Naive thymus-derived CD4-positive, alpha-beta T cell (primary cell): Measurements from ENCODE around the gene SLC2A6. TPM values are rescaled to one million over a fixed set of nuclear protein-coding genes. Genes with fewer than 3 reads are reported as not detected.

ENCODE experiments used
- ATAC-seq: fragments of 150-1000 bp; cut with Tn5 transposase; 2 replicates; pipeline ENCODE4 v1.10.0; 2021; ENCODE audit warnings: mild to moderate bottlenecking, moderate library complexity
- CTCF ChIA-PET: fragments of 350-600 bp; sonication (Branson Sonifier 250); formaldehyde crosslinking; loops from one replicate; lab custom pipeline; 2021; ENCODE audit warnings: antibody characterized with exemption; lab: Charles Lee
- POLR2A ChIA-PET: fragments of 350-600 bp; sonication (Branson Sonifier 250); formaldehyde crosslinking; loops from one replicate; lab custom pipeline; 2021; ENCODE audit warnings: antibody characterized with exemption, inconsistent platforms; lab: Charles Lee
- DNase-seq, 9 donors: peaks; one replicate each; pipeline versions ENCODE4 v3.0.0 to v3.0.0-alpha.2; 2020 to 2022; ENCODE audit warnings: mixed read lengths in 1 of 9
- H3K27ac ChIP-seq: one replicate; pipeline ENCODE4 v1.7.0; 2013; ENCODE audit warnings: mild to moderate bottlenecking, low read depth, low read length, moderate library complexity
- H3K27me3 ChIP-seq, 2 donors: one replicate each; pipeline ENCODE4 v1.7.0; 2013; ENCODE audit warnings: low read length in 2 of 2, mild to moderate bottlenecking in 2 of 2, moderate library complexity in 2 of 2; ENCODE audit not compliant: control insufficient read depth in 2 of 2, insufficient read depth in 2 of 2
- H3K36me3 ChIP-seq, 3 experiments: 1 replicate in 2 of 3; 2 replicates in 1 of 3; pipeline ENCODE4 v1.7.0; 2013; ENCODE audit warnings: low read length in 3 of 3, mild to moderate bottlenecking in 3 of 3, moderate library complexity in 1 of 3; ENCODE audit not compliant: insufficient read depth in 3 of 3, control insufficient read depth in 2 of 3
- H3K4me1 ChIP-seq, 2 donors: one replicate each; pipeline ENCODE4 v1.7.0; 2013; ENCODE audit warnings: low read length in 2 of 2, mild to moderate bottlenecking in 2 of 2, moderate library complexity in 1 of 2; ENCODE audit not compliant: control insufficient read depth in 2 of 2, insufficient read depth in 2 of 2
- H3K4me3 ChIP-seq: 2 replicates; pipeline ENCODE4 v1.7.0; 2013; ENCODE audit warnings: mild to moderate bottlenecking, low read length
- H3K9me3 ChIP-seq, 3 experiments: 1 replicate in 2 of 3; 2 replicates in 1 of 3; pipeline ENCODE4 v1.7.0; 2013; ENCODE audit warnings: low read length in 3 of 3; ENCODE audit not compliant: control insufficient read depth in 2 of 3
- H3K27ac Mint-ChIP-seq, 9 donors: one replicate each; pipeline ENCODE4 v1.8.0; 2020 to 2022; ENCODE audit warnings: mixed read lengths in 9 of 9, mild to moderate bottlenecking in 8 of 9, moderate library complexity in 5 of 9, inconsistent platforms in 2 of 9
- H3K27me3 Mint-ChIP-seq, 5 donors: one replicate each; pipeline ENCODE4 v1.8.0; 2021 to 2022; ENCODE audit warnings: mixed read lengths in 5 of 5, mild to moderate bottlenecking in 1 of 5
- H3K36me3 Mint-ChIP-seq, 5 donors: one replicate each; pipeline ENCODE4 v1.8.0; 2020 to 2022; ENCODE audit warnings: mixed read lengths in 5 of 5, mild to moderate bottlenecking in 3 of 5, inconsistent platforms in 1 of 5
- H3K4me1 Mint-ChIP-seq, 7 donors: one replicate each; pipeline ENCODE4 v1.8.0; 2020 to 2022; ENCODE audit warnings: mixed read lengths in 7 of 7, mild to moderate bottlenecking in 3 of 7, inconsistent platforms in 1 of 7
- H3K4me3 Mint-ChIP-seq, 10 donors: one replicate each; pipeline ENCODE4 v1.8.0; 2020 to 2022; ENCODE audit warnings: mild to moderate bottlenecking in 10 of 10, mixed read lengths in 10 of 10, moderate library complexity in 6 of 10, inconsistent platforms in 2 of 10
- H3K9me3 Mint-ChIP-seq, 11 donors: one replicate each; pipeline ENCODE4 v1.8.0; 2020 to 2022; ENCODE audit warnings: mixed read lengths in 11 of 11, mild to moderate bottlenecking in 4 of 11, inconsistent platforms in 1 of 11, moderate library complexity in 1 of 11
- intact Hi-C, 2 donors: fragments of 100-400 bp; cut with micrococcal nuclease; formaldehyde crosslinking; loops; one replicate each; pipeline ENCODE4 v1.15.1; 2023
- polyA plus RNA-seq, 2 donors: library from polyadenylated mRNA; unstranded; fragments of 300-500 nt; fragmentation: Illumina TruSeq; gene quantifications; one replicate each; pipeline ENCODE4 v1.2.3, GENCODE V29; 2021
- total RNA-seq, 6 experiments: library from RNA in 5 of 6; stranded (reverse) in 5 of 6; gene quantifications; 1 replicate in 5 of 6; 2 replicates in 1 of 6; pipeline ENCODE4 v1.2.3 and lab custom pipeline; 2021 to 2026

The SLC2A6 gene, protein sequence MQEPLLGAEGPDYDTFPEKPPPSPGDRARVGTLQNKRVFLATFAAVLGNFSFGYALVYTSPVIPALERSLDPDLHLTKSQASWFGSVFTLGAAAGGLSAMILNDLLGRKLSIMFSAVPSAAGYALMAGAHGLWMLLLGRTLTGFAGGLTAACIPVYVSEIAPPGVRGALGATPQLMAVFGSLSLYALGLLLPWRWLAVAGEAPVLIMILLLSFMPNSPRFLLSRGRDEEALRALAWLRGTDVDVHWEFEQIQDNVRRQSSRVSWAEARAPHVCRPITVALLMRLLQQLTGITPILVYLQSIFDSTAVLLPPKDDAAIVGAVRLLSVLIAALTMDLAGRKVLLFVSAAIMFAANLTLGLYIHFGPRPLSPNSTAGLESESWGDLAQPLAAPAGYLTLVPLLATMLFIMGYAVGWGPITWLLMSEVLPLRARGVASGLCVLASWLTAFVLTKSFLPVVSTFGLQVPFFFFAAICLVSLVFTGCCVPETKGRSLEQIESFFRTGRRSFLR
- total RNA-seq (10 to 100 TPM in 1 of 5 experiments, 1 to 10 TPM in 4; 2.4 to 34.7 (median 3.6) TPM), polyA plus RNA-seq (1 to 10 TPM; 2.6 TPM), total RNA-seq (lab: John Stamatoyannopoulos, UW) (4.0 reads per million, percentile 21 among the genes with 10 or more reads in this experiment)

- H3K36me3 ChIP-seq = no peaks in the 10 kb centered on the region
- H3K27ac Mint-ChIP-seq = peak within 1 kb of the TSS in 5 of 9 donors; percentile 48 to 83 (median 60)
- no peaks in the 10 kb centered on the region for H3K9me3 Mint-ChIP-seq
- no peaks in the 10 kb centered on the region for H3K9me3 ChIP-seq
- H3K4me3 Mint-ChIP-seq = peak within 1 kb of the TSS; percentile 50 to 83 (median 78)
- ChIA-PET POLR2A (interaction anchor here (0.6 to 1.0 kb wide), 3 partner anchors 30 to 131 kb away, joined by 3 read pairs; partner anchors contain the start of genes MED22, RPL7A, SURF1 and SURF2), CTCF (interaction anchor here (1.3 to 2.0 kb wide), 3 partner anchors 19 to 293 kb away, joined by 4 to 6 read pairs (median 4); partner anchors contain the start of gene CACFD1)
- no peaks in the 10 kb centered on the region for H3K36me3 Mint-ChIP-seq
- intact Hi-C loops = loop anchor here (1.0 to 5.0 kb wide), 6 partner anchors 20 to 330 kb away; partner anchors contain the start of genes CACFD1 (in 2 of the 2), SURF1 (in 2 of the 2), SURF2 (in 2 of the 2) and REXO4 (in 1 of the 2)
- H3K4me1 Mint-ChIP-seq = peaks cover 0 to 15% (median 10%) of the 10 kb centered on the region in 7 donors
- H3K4me1 ChIP-seq = peaks cover 0 to 12% of the 10 kb centered on the region in 2 donors
- H3K27me3 Mint-ChIP-seq = peaks cover 0 to 12% (median 0%) of the 10 kb centered on the region in 5 donors
- H3K27ac ChIP-seq = peak within 1 kb of the TSS; percentile 50
- DNase-seq (peak; percentile 64 to 87 (median 74)), ATAC-seq (peak; percentile 96)
- no peaks in the 10 kb centered on the region for H3K27me3 ChIP-seq
- peak within 1 kb of the TSS; percentile 77 for H3K4me3 ChIP-seq
Measured at GRCh38 chr9:133478851-133479711, at the start of gene SLC2A6. Gene SLC2A6 (minus strand): TSS chr9:133479099. CDS start chr9:133479059, 40 bp downstream.

DNA sequence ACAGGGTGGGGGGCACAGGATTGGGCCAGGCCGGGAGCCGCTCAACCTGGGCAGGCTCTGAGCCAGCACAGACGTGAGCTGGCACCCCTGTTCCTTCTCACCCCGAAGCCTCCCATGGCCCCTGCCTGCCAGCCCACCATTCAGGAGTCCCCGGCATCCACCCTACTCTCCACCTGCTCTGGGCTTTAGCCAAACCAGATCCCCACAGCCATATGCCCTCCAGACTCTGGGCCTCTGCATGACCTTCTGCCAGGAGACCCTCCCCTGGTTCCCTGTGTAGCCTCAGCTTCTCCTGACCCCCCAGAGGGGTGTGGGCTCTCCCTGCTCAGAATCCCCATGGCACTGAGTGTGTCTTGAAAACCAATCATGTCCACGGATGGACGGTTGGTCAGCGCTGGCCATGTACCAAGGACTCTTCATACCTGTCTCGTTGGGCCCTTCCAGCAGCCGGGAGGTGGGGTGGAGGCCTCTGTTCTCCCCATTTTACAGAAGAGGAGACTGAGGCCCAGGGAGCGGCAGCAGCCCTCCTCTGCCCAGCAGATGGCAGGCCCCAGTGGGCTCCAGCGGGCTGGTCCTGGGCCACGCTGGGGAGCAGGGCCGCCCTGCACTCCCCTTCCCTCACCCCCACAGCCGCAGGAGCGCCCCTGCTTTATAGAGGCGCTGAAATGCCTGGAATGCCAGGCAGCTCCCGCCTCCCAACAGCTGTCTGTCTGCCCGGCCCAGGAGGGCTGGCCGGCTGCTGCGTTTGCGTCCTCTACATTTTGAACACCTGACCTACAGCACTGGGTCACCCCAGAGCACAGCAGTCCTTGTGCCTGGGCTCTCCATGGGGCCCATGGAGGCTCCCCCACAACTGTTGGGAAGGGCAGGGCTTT lies 49.3 kb upstream of the SLC2A6 start:
- no peak overlapping the region for H3K4me3 Mint-ChIP-seq
- Histone ChIP-seq H3K9me3 (no peaks in the 10 kb centered on the region), H3K36me3 (no peaks in the 10 kb centered on the region), H3K4me3 (no peak overlapping the region), H3K27ac (no peak overlapping the region), H3K4me1 (peaks cover 0 to 17% of the 10 kb centered on the region in 2 donors), H3K27me3 (no peaks in the 10 kb centered on the region)
- H3K27me3 Mint-ChIP-seq = peaks cover 0 to 15% (median 6%) of the 10 kb centered on the region in 5 donors
- ChIA-PET POLR2A (no interaction called here), CTCF (interaction anchor here (1.0 kb wide), 1 partner anchor 29 kb away, joined by 3 read pairs; no protein-coding TSS in a partner anchor)
- ATAC-seq (no peak), DNase-seq (no peak)
- H3K36me3 Mint-ChIP-seq = no peaks in the 10 kb centered on the region
- H3K27ac Mint-ChIP-seq = no peak overlapping the region
- intact Hi-C loops = no loop called here
- peaks cover 5 to 26% (median 15%) of the 10 kb centered on the region in 7 donors for H3K4me1 Mint-ChIP-seq
- peaks cover 0 to 5% (median 0%) of the 10 kb centered on the region in 11 donors for H3K9me3 Mint-ChIP-seq

DNA sequence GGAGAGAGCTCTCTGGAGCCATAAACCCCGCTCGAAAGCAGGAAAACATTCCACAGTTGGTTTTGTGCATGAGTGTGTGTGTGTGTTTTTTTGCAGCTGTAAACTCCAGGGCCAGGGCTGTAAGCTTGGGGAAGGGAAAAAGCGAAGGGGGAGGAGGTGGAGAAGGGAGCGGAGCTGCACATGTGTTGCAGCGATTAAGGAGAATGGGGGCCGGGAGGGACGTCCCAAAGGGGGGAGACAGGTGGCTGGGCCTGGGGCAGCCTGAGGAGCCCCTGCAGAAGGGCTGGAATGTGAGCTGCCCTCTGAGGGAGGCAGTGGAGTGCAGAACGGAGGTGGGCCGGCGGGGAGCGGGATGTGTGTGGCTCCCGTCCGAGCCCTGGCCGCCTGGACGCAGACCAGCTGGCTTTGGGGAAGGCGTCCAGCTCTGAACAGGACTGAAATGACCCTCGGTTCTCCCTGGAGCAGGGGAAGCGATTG lies 48.6 kb upstream of the SLC2A6 start:
- POLR2A ChIA-PET = no interaction called here

GRCh38 chr9:133526721-133527321 lies 47.9 kb upstream of the SLC2A6 start:
- Histone ChIP-seq H3K27me3 (no peaks in the 10 kb centered on the region), H3K27ac (no peak overlapping the region)
- CTCF ChIA-PET = no interaction called here

More for the DNA sequence above, 48.6 kb upstream of the SLC2A6 start:
- Mint-ChIP-seq H3K36me3 (no peaks in the 10 kb centered on the region), H3K27me3 (peaks cover 0 to 10% (median 0%) of the 10 kb centered on the region in 5 donors), H3K4me1 (peaks cover 0 to 19% (median 9%) of the 10 kb centered on the region in 7 donors), H3K9me3 (peaks cover 0 to 2% (median 0%) of the 10 kb centered on the region in 11 donors), H3K27ac (peak overlapping the region in 1 of 9 donors; percentile 89), H3K4me3 (peak overlapping the region in 1 of 10 donors; percentile 38)
- Histone ChIP-seq H3K36me3 (no peaks in the 10 kb centered on the region), H3K27me3 (no peaks in the 10 kb centered on the region), H3K4me1 (peaks cover 0 to 9% of the 10 kb centered on the region in 2 donors), H3K9me3 (no peaks in the 10 kb centered on the region), H3K4me3 (no peak overlapping the region), H3K27ac (no peak overlapping the region)
- no peak for ATAC-seq
- CTCF ChIA-PET = no interaction called here
- intact Hi-C loops = no loop called here
- DNase-seq = no peak

DNA sequence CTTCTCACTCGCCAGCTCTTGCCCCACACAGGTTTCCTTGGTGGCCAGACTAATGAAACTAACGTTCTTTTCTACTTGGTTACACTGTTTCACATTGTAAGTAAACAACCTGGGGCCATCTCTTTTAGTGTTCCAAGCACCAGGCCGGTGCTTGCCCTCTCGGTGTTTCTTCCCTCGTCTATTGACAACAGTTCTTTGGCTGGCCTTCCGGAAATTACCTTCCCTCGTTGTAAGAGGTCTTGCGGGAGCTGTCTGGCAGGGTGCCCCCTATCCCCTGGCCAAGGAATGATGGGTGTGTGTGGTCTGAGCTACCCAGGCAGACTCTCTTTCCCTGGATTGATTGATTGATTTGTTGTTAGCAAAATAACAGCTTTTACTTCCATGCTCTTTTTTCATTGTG lies 46.8 kb upstream of the SLC2A6 start:
- H3K9me3 Mint-ChIP-seq = peaks cover 0 to 2% (median 0%) of the 10 kb centered on the region in 11 donors
- Histone ChIP-seq H3K27me3 (no peaks in the 10 kb centered on the region), H3K4me1 (peaks cover 0 to 7% of the 10 kb centered on the region in 2 donors), H3K4me3 (no peak overlapping the region), H3K36me3 (no peaks in the 10 kb centered on the region), H3K9me3 (no peaks in the 10 kb centered on the region), H3K27ac (no peak overlapping the region)
- ChIA-PET POLR2A (no interaction called here), CTCF (no interaction called here)
- ATAC-seq = no peak
- H3K36me3 Mint-ChIP-seq = no peaks in the 10 kb centered on the region
- intact Hi-C loops = no loop called here
- peak overlapping the region in 2 of 9 donors; percentile 12 to 55 for H3K27ac Mint-ChIP-seq
- H3K4me1 Mint-ChIP-seq = peaks cover 0 to 19% (median 9%) of the 10 kb centered on the region in 7 donors
- DNase-seq = no peak
- peaks cover 0 to 6% (median 0%) of the 10 kb centered on the region in 5 donors for H3K27me3 Mint-ChIP-seq
- no peak overlapping the region for H3K4me3 Mint-ChIP-seq

More at GRCh38 chr9:133526721-133527321, 47.9 kb upstream of the SLC2A6 start:
- POLR2A ChIA-PET = no interaction called here
- Mint-ChIP-seq H3K4me1 (peaks cover 0 to 19% (median 9%) of the 10 kb centered on the region in 7 donors), H3K27me3 (peaks cover 0 to 6% (median 0%) of the 10 kb centered on the region in 5 donors), H3K36me3 (no peaks in the 10 kb centered on the region), H3K4me3 (peak overlapping the region in 2 of 10 donors; percentile 5 to 32), H3K9me3 (peaks cover 0 to 2% (median 0%) of the 10 kb centered on the region in 11 donors), H3K27ac (peak overlapping the region in 3 of 9 donors; percentile 43 to 58 (median 55))
- Histone ChIP-seq H3K36me3 (no peaks in the 10 kb centered on the region), H3K4me3 (no peak overlapping the region), H3K4me1 (peaks cover 0 to 7% of the 10 kb centered on the region in 2 donors), H3K9me3 (no peaks in the 10 kb centered on the region)
- DNase-seq = no peak
- no peak for ATAC-seq
- intact Hi-C loops = no loop called here
